Fibroblast of lung (primary cell): ENCODE measurements around the gene FSTL4. TPM values are rescaled to one million over a fixed set of nuclear protein-coding genes. Genes with fewer than 3 reads are reported as not detected.
"Not testable (repeated sequence)": the region's sequence is repeated elsewhere in the genome, so short reads cannot be mapped to it uniquely, and the experiment has no call there.

Experiments
- DNase-seq, 2 donors: peaks; one replicate each; pipeline versions ENCODE4 v3.0.0 to v3.0.0-alpha.2; 2010; ENCODE audit warnings: low read depth in 2 of 2
- H2AFZ ChIP-seq: 2 replicates; pipeline ENCODE4 v1.5.1; 2012; ENCODE audit warnings: low read length, control low read depth, inconsistent platforms
- H3K27ac ChIP-seq: 2 replicates; pipeline ENCODE4 v1.5.1; 2011; ENCODE audit warnings: low read length, control low read depth; ENCODE audit not compliant: insufficient read depth
- H3K27me3 ChIP-seq: 2 replicates; pipeline ENCODE4 v1.5.1; 2011; ENCODE audit warnings: mild to moderate bottlenecking, low read length; ENCODE audit not compliant: control insufficient read depth, insufficient read depth
- H3K36me3 ChIP-seq: 2 replicates; pipeline ENCODE4 v1.5.1; 2011; ENCODE audit warnings: low read length; ENCODE audit not compliant: control insufficient read depth, insufficient read depth
- H3K4me1 ChIP-seq: 2 replicates; pipeline ENCODE4 v1.5.1; 2011; ENCODE audit warnings: low read length; ENCODE audit not compliant: control insufficient read depth, insufficient read depth; ENCODE audit errors: extremely low read depth
- H3K4me2 ChIP-seq: 2 replicates; pipeline ENCODE4 v1.5.1; 2011; ENCODE audit warnings: low read length, control low read depth; ENCODE audit not compliant: insufficient read depth; ENCODE audit errors: extremely low read depth
- H3K4me3 ChIP-seq, 4 experiments: fragments of 200-600 bp in 1 of 4; sonication (generic) in 1 of 4; replicated peaks in 1 of 4; 2 replicates each; pipeline ENCODE4 v1.5.1; 2011 to 2016; ENCODE audit warnings: low read length in 4 of 4, low read depth in 3 of 4, mild to moderate bottlenecking in 3 of 4, control low read depth in 2 of 4, inconsistent platforms in 1 of 4, mixed read lengths in 1 of 4; ENCODE audit not compliant: insufficient read depth in 1 of 4; ENCODE audit errors: control extremely low read depth in 1 of 4
- H3K79me2 ChIP-seq: 2 replicates; pipeline ENCODE4 v1.5.1; 2012; ENCODE audit warnings: mild to moderate bottlenecking, low read length, inconsistent platforms; ENCODE audit not compliant: control insufficient read depth, insufficient read depth
- H3K9ac ChIP-seq: 2 replicates; pipeline ENCODE4 v1.5.1; 2011; ENCODE audit warnings: mild to moderate bottlenecking, low read length, control low read depth; ENCODE audit not compliant: insufficient read depth
- H3K9me3 ChIP-seq: 2 replicates; pipeline ENCODE4 v1.5.1; 2012; ENCODE audit warnings: low read depth, low read length; ENCODE audit not compliant: control insufficient read depth, insufficient read depth
- H4K20me1 ChIP-seq: 2 replicates; pipeline ENCODE4 v1.5.1; 2011; ENCODE audit warnings: low read length; ENCODE audit not compliant: control insufficient read depth, insufficient read depth; ENCODE audit errors: extremely low read depth
- EZH2 ChIP-seq: IDR thresholded peaks from 2 replicates; pipeline ENCODE4 v1.5.1; 2012; ENCODE audit warnings: low read length, control low read depth, mild to moderate bottlenecking; ENCODE audit errors: missing control alignments
- polyA plus RNA-seq, 2 donors: library from polyadenylated mRNA; depleted of rRNA in 1 of 2; stranded (reverse) in 1 of 2; unstranded in 1 of 2; fragments of >200 nt; gene quantifications; 2 replicates each; pipeline ENCODE4 v1.2.1, GENCODE V29; 2011 to 2012; ENCODE audit warnings: missing spikeins in 1 of 2
- total RNA-seq: library from RNA; depleted of rRNA; stranded (reverse); fragments of >200 nt; gene quantifications from 2 replicates; pipeline ENCODE4 v1.2.1, GENCODE V29; 2014
- TF ChIP-seq, protein P1 (sequence below), 2 donors: IDR thresholded peaks in 1 of 2; conservative IDR thresholded peaks in 1 of 2; 1 replicate in 1 of 2; 2 replicates in 1 of 2; pipeline ENCODE4 v1.5.1; 2011 to 2012; ENCODE audit warnings: low read length in 2 of 2, control low read depth in 1 of 2, inconsistent platforms in 1 of 2, low read depth in 1 of 2, mild to moderate bottlenecking in 1 of 2

The FSTL4 gene
- total and polyA plus RNA-seq, 2 donors (not counting 1 experiment from before 2014, with no cell fraction given), result 0.17 to 0.33 TPM

DNA sequence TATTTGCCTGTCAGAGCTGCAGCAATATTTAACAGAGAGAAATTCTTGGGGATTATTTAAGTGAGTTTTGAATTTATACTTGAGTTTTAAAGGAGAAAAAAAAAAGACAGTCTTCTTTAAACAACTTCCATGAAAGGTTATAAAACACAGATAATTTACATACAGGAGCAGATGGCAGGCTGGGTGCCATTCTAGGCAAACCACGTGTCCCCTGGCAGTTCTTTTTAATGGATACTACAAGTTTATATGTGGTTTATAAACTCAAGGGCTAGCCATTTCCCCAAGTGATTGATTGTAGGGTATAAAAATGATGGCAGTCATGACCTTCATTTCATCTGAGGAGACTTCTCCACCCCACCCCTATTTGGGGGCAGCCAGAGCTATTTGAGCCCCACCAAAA lies 166.6 kb downstream of the FSTL4 start:
- Histone ChIP-seq H3K27ac (no peak overlapping the region), H3K9ac (no peak overlapping the region)
- DNase-seq, result no peak

DNA sequence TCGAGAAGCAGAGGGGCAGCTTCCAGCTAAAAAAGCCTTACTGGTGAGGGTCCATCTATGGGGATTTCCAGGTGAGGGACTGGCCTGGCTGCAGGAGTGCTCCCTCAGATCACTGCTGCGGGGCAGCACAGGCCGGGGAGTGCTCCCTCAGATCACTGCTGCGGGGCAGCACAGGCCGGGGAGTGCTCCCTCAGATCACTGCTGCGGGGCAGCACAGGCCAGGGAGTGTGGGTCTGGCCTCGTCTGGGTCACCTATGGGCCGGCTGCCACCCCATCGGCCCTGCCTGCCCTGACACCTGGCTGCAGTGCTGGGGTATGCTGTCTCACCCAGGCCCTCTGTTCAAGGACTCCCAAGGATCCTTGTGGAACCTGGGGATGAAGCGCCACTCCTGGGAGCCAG lies 167.1 kb downstream of the FSTL4 start:
- not testable (repeated sequence) for H3K27ac ChIP-seq, H2AFZ ChIP-seq, H4K20me1 ChIP-seq, H3K79me2 ChIP-seq, DNase-seq, H3K4me1 ChIP-seq, H3K36me3 ChIP-seq, H3K4me2 ChIP-seq, H3K9me3 ChIP-seq, H3K27me3 ChIP-seq, H3K9ac ChIP-seq, H3K4me3 ChIP-seq

More for the DNA sequence above, 166.6 kb downstream of the FSTL4 start:
- TF ChIP-seq, protein P1, sequence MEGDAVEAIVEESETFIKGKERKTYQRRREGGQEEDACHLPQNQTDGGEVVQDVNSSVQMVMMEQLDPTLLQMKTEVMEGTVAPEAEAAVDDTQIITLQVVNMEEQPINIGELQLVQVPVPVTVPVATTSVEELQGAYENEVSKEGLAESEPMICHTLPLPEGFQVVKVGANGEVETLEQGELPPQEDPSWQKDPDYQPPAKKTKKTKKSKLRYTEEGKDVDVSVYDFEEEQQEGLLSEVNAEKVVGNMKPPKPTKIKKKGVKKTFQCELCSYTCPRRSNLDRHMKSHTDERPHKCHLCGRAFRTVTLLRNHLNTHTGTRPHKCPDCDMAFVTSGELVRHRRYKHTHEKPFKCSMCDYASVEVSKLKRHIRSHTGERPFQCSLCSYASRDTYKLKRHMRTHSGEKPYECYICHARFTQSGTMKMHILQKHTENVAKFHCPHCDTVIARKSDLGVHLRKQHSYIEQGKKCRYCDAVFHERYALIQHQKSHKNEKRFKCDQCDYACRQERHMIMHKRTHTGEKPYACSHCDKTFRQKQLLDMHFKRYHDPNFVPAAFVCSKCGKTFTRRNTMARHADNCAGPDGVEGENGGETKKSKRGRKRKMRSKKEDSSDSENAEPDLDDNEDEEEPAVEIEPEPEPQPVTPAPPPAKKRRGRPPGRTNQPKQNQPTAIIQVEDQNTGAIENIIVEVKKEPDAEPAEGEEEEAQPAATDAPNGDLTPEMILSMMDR (conservative IDR thresholded peaks at IDR 0.05 in 1 of 2, IDR thresholded peaks at IDR 0.05 in 1 of 2; ENCODE audit: low read depth in 1 of 2, low read length in 2 of 2), result no peak
- no peak for TF ChIP-seq EZH2
- Histone ChIP-seq H3K4me1 (no peaks in the 10 kb centered on the region), H4K20me1 (no peaks in the 10 kb centered on the region), H3K36me3 (no peaks in the 10 kb centered on the region), H3K4me3 (no peak overlapping the region), H3K79me2 (no peaks in the 10 kb centered on the region), H3K4me2 (no peak overlapping the region), H3K27me3 (no peaks in the 10 kb centered on the region), H2AFZ (no peak overlapping the region), H3K9me3 (no peaks in the 10 kb centered on the region)

DNA sequence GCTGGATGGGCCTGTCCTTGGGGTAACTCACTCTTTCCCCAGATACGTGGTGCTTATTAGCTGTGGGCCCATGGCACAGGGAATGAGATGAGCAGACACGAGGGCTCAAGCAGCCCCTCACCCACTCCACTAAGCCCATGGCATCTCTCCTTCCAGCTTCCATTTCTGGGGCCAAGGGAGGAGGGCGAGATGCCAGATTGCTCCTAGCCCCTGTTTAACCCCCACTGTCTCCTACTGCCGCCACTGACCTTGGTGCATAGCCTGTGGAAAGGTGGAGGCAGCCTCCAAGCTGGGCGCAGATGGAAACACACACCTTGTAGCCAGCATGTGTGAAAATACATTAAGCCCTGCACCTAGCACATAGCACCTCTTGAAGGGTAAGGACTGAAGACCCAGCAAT lies 167.6 kb downstream of the FSTL4 start:
- Histone ChIP-seq H3K27me3 (no peaks in the 10 kb centered on the region), H3K9ac (no peak overlapping the region), H4K20me1 (no peaks in the 10 kb centered on the region), H3K27ac (no peak overlapping the region), H3K4me1 (no peaks in the 10 kb centered on the region), H3K9me3 (no peaks in the 10 kb centered on the region), H3K4me3 (no peak overlapping the region), H3K79me2 (no peaks in the 10 kb centered on the region), H3K4me2 (no peak overlapping the region), H2AFZ (no peak overlapping the region), H3K36me3 (no peaks in the 10 kb centered on the region)
- TF ChIP-seq, protein P1 (conservative IDR thresholded peaks at IDR 0.05 in 1 of 2, IDR thresholded peaks at IDR 0.05 in 1 of 2; ENCODE audit: low read depth in 1 of 2, low read length in 2 of 2), result no peak
- TF ChIP-seq EZH2, result no peak
- no peak for DNase-seq
